ENCODE data around the gene GMPR. TPM values are rescaled to one million over a fixed set of nuclear protein-coding genes. Genes with fewer than 3 reads are reported as not detected.

The GMPR gene
- total and polyA plus RNA-seq, 2 donors (not counting 3 experiments of a cell fraction or from before 2014, with no cell fraction given) = 36.3 to 64.0 TPM

GRCh38 chr6:16326531-16326930 is 88.1 kb downstream of the GMPR start:
- no peaks in the 10 kb centered on the region for H3K27me3 ChIP-seq (ENCODE audit: control insufficient read depth in 2 of 2, insufficient read depth in 2 of 2, low read length in 2 of 2)
- no peak overlapping the region for H3K9ac ChIP-seq (replicated peaks; ENCODE audit: extremely low read depth, insufficient read depth, low read length)
- no peak overlapping the region for H3K4me2 ChIP-seq (ENCODE audit: insufficient read depth, low read length)
- CTCF ChIA-PET = no interaction called here
- no peaks in the 10 kb centered on the region for H3K79me2 ChIP-seq (ENCODE audit: control insufficient read depth, insufficient read depth, low read length)
- no peak overlapping the region for H2AFZ ChIP-seq (ENCODE audit: low read depth, low read length)
- H3K4me1 ChIP-seq (ENCODE audit: control insufficient read depth, extremely low read depth, insufficient read depth, low read length) = peaks cover 1% of the 10 kb centered on the region
- H3K9me3 ChIP-seq (replicated peaks; ENCODE audit: control insufficient read depth, insufficient read depth, low read length) = no peaks in the 10 kb centered on the region
- H3K4me3 ChIP-seq (replicated peaks in 1 of 3; ENCODE audit: insufficient read depth in 1 of 3, low read depth in 1 of 3, low read length in 3 of 3) = no peak overlapping the region
- peaks cover 0 to 17% of the 10 kb centered on the region in 2 experiments for H3K36me3 ChIP-seq (ENCODE audit: control insufficient read depth in 2 of 2, extremely low read depth in 1 of 2, insufficient read depth in 2 of 2, low read length in 2 of 2)
- FAIRE-seq = no peak
- no TSS peak for BruUV-seq (replicated peaks)
- H4K20me1 ChIP-seq (replicated peaks; ENCODE audit: control insufficient read depth, extremely low read depth, insufficient read depth, low read length) = no peaks in the 10 kb centered on the region
- POLR2A ChIA-PET = no interaction called here
- dilution Hi-C loops (cut with MboI; ENCODE audit: extremely low pct_ligation_motif_present, low sequenced_read_pairs) (no loop called here), intact Hi-C loops (cut with micrococcal nuclease) (no loop called here)
- no peaks in the 10 kb centered on the region for H3K9me1 ChIP-seq (replicated peaks; ENCODE audit: control insufficient read depth, extremely low read depth, insufficient read depth, low read length)
- no peak for DNase-seq (ENCODE audit: low read depth, low spot score)
- TF ChIP-seq CTCF (IDR thresholded peaks at IDR 0.05; ENCODE audit: extremely low read depth in 1 of 2, insufficient read depth in 1 of 2, low read depth in 1 of 2, low read length in 2 of 2) (no peak), JUN (IDR thresholded peaks at IDR 0.05; ENCODE audit: borderline replicate concordance, insufficient read depth, insufficient read length, low read depth) (no peak), FOS (IDR thresholded peaks at IDR 0.05; ENCODE audit: borderline replicate concordance, insufficient read depth, low read length) (no peak), GATA2 (IDR thresholded peaks at IDR 0.05; ENCODE audit: insufficient read depth, insufficient read length, low read depth, low read length) (no peak), EZH2 (IDR thresholded peaks at IDR 0.05; ENCODE audit: borderline replicate concordance, low read depth, low read length, severe bottlenecking) (no peak), POLR2AphosphoS5 (IDR thresholded peaks at IDR 0.05; ENCODE audit: insufficient read depth, low read depth, low read length) (no peak)
- H3K27ac ChIP-seq (ENCODE audit: insufficient read depth, low read depth, low read length) = no peak overlapping the region

All from endothelial cell of umbilical vein (primary cell).